Measurements from ENCODE around the gene FAM25G.
A peak's percentile ranks its signal among the peaks of the same experiment; 100 is the strongest.

The FAM25G gene

DNA sequence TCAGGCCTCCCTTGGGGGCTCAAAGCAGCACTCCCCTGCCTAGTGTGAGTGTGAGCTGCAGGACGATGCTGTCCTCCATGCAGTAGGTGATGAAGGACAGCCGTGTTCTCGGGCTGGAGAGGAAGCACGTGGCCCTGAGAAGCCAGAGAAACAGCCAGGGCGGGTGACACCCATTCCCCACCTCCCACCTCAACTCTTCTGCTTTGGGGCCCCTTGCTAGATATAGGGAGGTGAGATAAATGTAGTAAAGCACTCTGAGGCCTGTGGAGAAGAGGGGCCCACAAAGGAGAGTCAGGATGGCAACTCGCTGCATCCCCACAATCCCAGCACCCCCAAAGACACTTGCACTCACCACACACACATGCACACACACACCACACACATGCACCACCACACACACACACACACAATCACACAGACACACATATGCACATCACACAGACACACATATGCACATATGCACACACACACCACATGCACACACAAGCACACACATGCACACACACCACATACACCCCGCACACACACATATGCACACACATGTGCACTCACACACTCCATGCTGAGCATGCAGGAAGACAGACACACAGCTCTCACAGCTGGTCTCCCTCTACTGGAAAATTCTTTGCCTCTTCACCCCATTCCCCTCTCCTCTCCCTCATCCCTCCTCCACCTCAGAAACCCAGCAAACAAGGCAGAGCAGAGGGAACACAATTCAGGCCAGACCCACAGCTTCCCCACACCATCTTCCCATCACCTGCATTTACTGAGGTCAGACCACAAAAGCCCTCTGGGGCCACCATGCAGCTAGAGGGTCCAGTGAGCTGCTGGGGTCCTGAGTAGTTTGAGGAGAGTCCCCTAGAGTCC lies 38.1 kb downstream of the FAM25G start:
- no peak overlapping the region; a peak in 2 of 22 replicates for H3K9ac ChIP-seq
- peaks cover 0 to 9% (median 0%) of the 10 kb centered on the region in 11 experiments; a peak in 2 of 22 replicates for H4K20me1 ChIP-seq
- H3K27ac ChIP-seq: no peak overlapping the region; a peak in 1 of 22 replicates
- peaks cover 29 to 88% (median 79%) of the 10 kb centered on the region in 10 experiments for H3K4me1 ChIP-seq
- peak overlapping the region in 10 of 11 experiments; percentile 25 to 89 (median 82); a peak in 18 of 22 replicates for H3K4me2 ChIP-seq
- no peaks in the 10 kb centered on the region for H3K36me3 ChIP-seq
- no peak for TF ChIP-seq Cebpa-rat (IDR thresholded peaks at IDR 0.05)
- H3K4me3 ChIP-seq: no peak overlapping the region
- H3K27me3 ChIP-seq: peaks cover 0 to 10% (median 0%) of the 10 kb centered on the region in 11 experiments; a peak in 5 of 22 replicates
- H3K9me3 ChIP-seq (replicated peaks in 1 of 11): no peaks in the 10 kb centered on the region

- H3K27me3 ChIP-seq: peaks cover 0 to 10% (median 0%) of the 10 kb centered on the region in 11 experiments; a peak in 5 of 22 replicates
- H4K20me1 ChIP-seq: peaks cover 0 to 9% (median 0%) of the 10 kb centered on the region in 11 experiments; a peak in 2 of 22 replicates
- H3K36me3 ChIP-seq: no peaks in the 10 kb centered on the region
- TF ChIP-seq Cebpa-rat (IDR thresholded peaks at IDR 0.05): no peak
- H3K4me3 ChIP-seq: no peak overlapping the region; a peak in 1 of 20 replicates
- no peaks in the 10 kb centered on the region for H3K9me3 ChIP-seq (replicated peaks in 1 of 11)
- H3K9ac ChIP-seq: peak overlapping the region in 3 of 11 experiments; percentile 3 to 24 (median 9); a peak in 3 of 22 replicates
- H3K27ac ChIP-seq: no peak overlapping the region; a peak in 2 of 22 replicates
- peaks cover 29 to 93% (median 84%) of the 10 kb centered on the region in 10 experiments for H3K4me1 ChIP-seq
- H3K4me2 ChIP-seq: peak overlapping the region; percentile 19 to 89 (median 81); a peak in 20 of 22 replicates
Measured at GRCh38 chr10:47452495-47453140, 38.9 kb downstream of the FAM25G start.

- Histone ChIP-seq H3K9me3 (replicated peaks in 1 of 11) (peaks cover 0 to 4% (median under 1%) of the 10 kb centered on the region in 11 experiments; a peak in 5 of 22 replicates), H3K27ac (no peak overlapping the region; a peak in 2 of 22 replicates), H3K4me2 (peak overlapping the region in 10 of 11 experiments; percentile 19 to 89 (median 82); a peak in 19 of 22 replicates), H4K20me1 (peaks cover 0 to 9% (median 0%) of the 10 kb centered on the region in 11 experiments; a peak in 2 of 22 replicates), H3K4me1 (peaks cover 29 to 92% (median 84%) of the 10 kb centered on the region in 10 experiments), H3K36me3 (no peaks in the 10 kb centered on the region), H3K4me3 (no peak overlapping the region; a peak in 1 of 20 replicates), H3K9ac (peak overlapping the region in 3 of 11 experiments; percentile 3 to 24 (median 9); a peak in 2 of 22 replicates), H3K27me3 (peaks cover 0 to 10% (median 0%) of the 10 kb centered on the region in 11 experiments; a peak in 5 of 22 replicates)
- no peak for TF ChIP-seq Cebpa-rat (IDR thresholded peaks at IDR 0.05)
Measured at GRCh38 chr10:47451998-47452494, 39.5 kb downstream of the FAM25G start.

- peaks cover 29 to 90% (median 82%) of the 10 kb centered on the region in 10 experiments for H3K4me1 ChIP-seq
- H3K9ac ChIP-seq: peak overlapping the region in 2 of 11 experiments; percentile 3 to 24; a peak in 3 of 22 replicates
- peak overlapping the region in 9 of 11 experiments; percentile 57 to 89 (median 82); a peak in 18 of 22 replicates for H3K4me2 ChIP-seq
- TF ChIP-seq Cebpa-rat (IDR thresholded peaks at IDR 0.05): no peak
- no peak overlapping the region; a peak in 1 of 20 replicates for H3K4me3 ChIP-seq
- H4K20me1 ChIP-seq: peaks cover 0 to 9% (median 0%) of the 10 kb centered on the region in 11 experiments; a peak in 2 of 22 replicates
- peak overlapping the region in 1 of 11 experiments; percentile 57; a peak in 1 of 22 replicates for H3K27ac ChIP-seq
- peaks cover 0 to 10% (median 0%) of the 10 kb centered on the region in 11 experiments; a peak in 5 of 22 replicates for H3K27me3 ChIP-seq
- H3K36me3 ChIP-seq: no peaks in the 10 kb centered on the region
- H3K9me3 ChIP-seq (replicated peaks in 1 of 11): peaks cover 3 to 10% (median 6%) of the 10 kb centered on the region in 11 experiments
Measured at GRCh38 chr10:47451273-47451997, 40.1 kb downstream of the FAM25G start.

DNA sequence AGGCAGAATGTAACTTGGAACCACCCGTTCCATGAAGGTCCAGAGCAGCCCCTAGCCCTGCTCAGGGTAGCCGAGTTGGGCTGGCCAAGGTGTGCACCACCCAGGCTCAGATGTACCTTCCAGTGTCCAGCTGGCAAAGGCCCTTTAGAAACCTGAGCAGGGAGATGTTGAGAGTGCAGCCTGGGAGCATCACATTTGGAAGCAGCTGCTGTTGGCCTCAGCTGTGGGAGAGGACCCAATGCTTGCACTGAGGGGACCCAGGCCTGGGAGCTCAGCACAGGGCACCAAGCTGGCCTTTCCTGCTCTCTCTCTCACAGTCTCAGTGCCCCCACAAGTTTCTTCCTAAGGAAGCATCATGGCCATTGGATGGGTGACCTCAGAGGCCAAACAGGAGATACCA lies 41.1 kb downstream of the FAM25G start:
- H3K27ac ChIP-seq: peak overlapping the region in 1 of 11 experiments; percentile 57; a peak in 1 of 22 replicates
- no peaks in the 10 kb centered on the region for H3K36me3 ChIP-seq

DNA sequence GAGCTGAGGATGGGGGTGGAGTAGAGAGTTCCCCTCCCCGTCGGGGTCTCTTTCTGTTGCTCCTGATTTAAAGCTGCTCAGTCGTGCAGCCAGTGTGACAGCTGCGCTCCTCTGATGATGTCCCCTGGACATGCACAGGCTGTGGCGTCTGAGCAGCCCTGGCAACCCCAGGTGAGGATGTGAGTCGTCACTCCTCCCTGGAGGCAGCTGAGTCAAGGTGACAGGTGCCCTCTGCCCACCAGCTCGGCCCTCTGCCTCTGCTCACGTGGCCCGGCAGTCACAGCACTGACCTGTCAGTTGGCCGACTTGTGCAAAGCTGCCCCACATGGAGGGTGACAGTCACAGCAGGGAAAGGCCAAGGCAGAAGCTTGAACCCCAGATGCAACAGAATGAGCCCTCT lies 41.5 kb downstream of the FAM25G start:
- H3K27me3 ChIP-seq: peaks cover 0 to 10% (median 0%) of the 10 kb centered on the region in 11 experiments; a peak in 5 of 22 replicates
- peaks cover 0 to 9% (median 0%) of the 10 kb centered on the region in 11 experiments; a peak in 2 of 22 replicates for H4K20me1 ChIP-seq
- no peak for TF ChIP-seq Cebpa-rat (IDR thresholded peaks at IDR 0.05)
- H3K27ac ChIP-seq: peak overlapping the region in 5 of 11 experiments; percentile 12 to 58 (median 53); a peak in 7 of 22 replicates
- peaks cover 17 to 25% (median 21%) of the 10 kb centered on the region in 11 experiments for H3K9me3 ChIP-seq (replicated peaks in 1 of 11)
- H3K4me3 ChIP-seq: no peak overlapping the region
- H3K9ac ChIP-seq: peak overlapping the region in 4 of 11 experiments; percentile 4 to 37 (median 22); a peak in 3 of 22 replicates
- no peaks in the 10 kb centered on the region for H3K36me3 ChIP-seq
- H3K4me2 ChIP-seq: peak overlapping the region; percentile 24 to 89 (median 82); a peak in 20 of 22 replicates
- H3K4me1 ChIP-seq: peaks cover 19 to 75% (median 68%) of the 10 kb centered on the region in 10 experiments

More for the DNA sequence above, 41.1 kb downstream of the FAM25G start:
- no peak for TF ChIP-seq Cebpa-rat (IDR thresholded peaks at IDR 0.05)
- Histone ChIP-seq H3K9ac (no peak overlapping the region), H3K4me2 (peak overlapping the region in 8 of 11 experiments; percentile 61 to 89 (median 84); a peak in 17 of 22 replicates), H4K20me1 (peaks cover 0 to 9% (median 0%) of the 10 kb centered on the region in 11 experiments; a peak in 2 of 22 replicates), H3K9me3 (replicated peaks in 1 of 11) (peaks cover 12 to 20% (median 16%) of the 10 kb centered on the region in 11 experiments), H3K27me3 (peaks cover 0 to 10% (median 0%) of the 10 kb centered on the region in 11 experiments; a peak in 5 of 22 replicates), H3K4me1 (peaks cover 23 to 80% (median 73%) of the 10 kb centered on the region in 10 experiments), H3K4me3 (no peak overlapping the region)

- Histone ChIP-seq H3K27ac (peak overlapping the region in 6 of 11 experiments; percentile 0 to 58 (median 52); a peak in 9 of 22 replicates), H3K4me3 (no peak overlapping the region), H3K27me3 (peaks cover 0 to 10% (median 0%) of the 10 kb centered on the region in 11 experiments; a peak in 5 of 22 replicates), H3K9me3 (replicated peaks in 1 of 11) (peaks cover 21 to 29% (median 26%) of the 10 kb centered on the region in 11 experiments), H3K9ac (peak overlapping the region in 5 of 11 experiments; percentile 4 to 37 (median 19); a peak in 4 of 22 replicates), H3K36me3 (no peaks in the 10 kb centered on the region), H3K4me2 (peak overlapping the region; percentile 24 to 89 (median 82)), H4K20me1 (peaks cover 0 to 9% (median 0%) of the 10 kb centered on the region in 11 experiments; a peak in 2 of 22 replicates), H3K4me1 (peaks cover 19 to 69% (median 62%) of the 10 kb centered on the region in 10 experiments)
- no peak for TF ChIP-seq Cebpa-rat (IDR thresholded peaks at IDR 0.05)
Measured at GRCh38 chr10:47449102-47449978, 42.2 kb downstream of the FAM25G start.

Data from BLaER1 treated with 17β-estradiol and CSF1 and Interleukin-3, amounts not matched to agents 10 nM and 100 nM (cell line).